Lung (tissue), 12 donors: Measurements from ENCODE around the gene MRPS12. TPM values are rescaled to one million over a fixed set of nuclear protein-coding genes. Genes with fewer than 3 reads are reported as not detected.
"Not testable (repeated sequence)": the region's sequence is repeated elsewhere in the genome, so short reads cannot be mapped to it uniquely, and the experiment has no call there.

Experiments used
- ATAC-seq: fragments of 200-7000 bp; cut with Tn5 transposase; one replicate; pipeline ENCODE4 v1.9.1; 2020; ENCODE audit warnings: moderate number of reproducible peaks; ENCODE audit not compliant: insufficient read depth, low FRiP score
- DNase-seq, 3 donors: peaks; one replicate each; pipeline ENCODE4 v3.0.0-alpha.2; 2013 to 2017
- H3K27ac ChIP-seq, 2 donors: one replicate each; pipeline ENCODE4 v1.5.1; 2013; ENCODE audit warnings: mild to moderate bottlenecking in 2 of 2, moderate library complexity in 2 of 2, control low read depth in 1 of 2, inconsistent platforms in 1 of 2, low read depth in 1 of 2, low read length in 1 of 2
- H3K27me3 ChIP-seq, 3 donors: one replicate each; pipeline ENCODE4 v1.5.1; 2013; ENCODE audit warnings: low read length in 2 of 3; ENCODE audit not compliant: control insufficient read depth in 3 of 3, insufficient read depth in 3 of 3
- H3K36me3 ChIP-seq, 4 donors: one replicate each; pipeline ENCODE4 v1.5.1; 2013; ENCODE audit warnings: low read length in 4 of 4, mild to moderate bottlenecking in 1 of 4, moderate library complexity in 1 of 4; ENCODE audit not compliant: control insufficient read depth in 4 of 4, insufficient read depth in 4 of 4
- H3K4me1 ChIP-seq, 5 donors: one replicate each; pipeline ENCODE4 v1.5.1; 2013; ENCODE audit warnings: low read length in 5 of 5, mild to moderate bottlenecking in 2 of 5, moderate library complexity in 1 of 5; ENCODE audit not compliant: control insufficient read depth in 5 of 5, insufficient read depth in 5 of 5
- H3K4me3 ChIP-seq: one replicate; pipeline ENCODE4 v1.5.1; 2013; ENCODE audit warnings: mild to moderate bottlenecking, control low read depth, moderate library complexity
- H3K9ac ChIP-seq, 2 donors: one replicate each; pipeline ENCODE4 v1.5.1; 2013; ENCODE audit warnings: low read length in 2 of 2, control low read depth in 1 of 2; ENCODE audit not compliant: insufficient read depth in 1 of 2
- H3K9me3 ChIP-seq, 4 donors: one replicate each; pipeline ENCODE4 v1.5.1; 2013; ENCODE audit warnings: low read length in 3 of 4, mild to moderate bottlenecking in 1 of 4, moderate library complexity in 1 of 4; ENCODE audit not compliant: control insufficient read depth in 4 of 4, insufficient read depth in 3 of 4
- WGBS, 2 donors: extraction: QIAGEN DNeasy Blood & Tissue Kit; methylation state at CpG; one replicate each; pipeline ENCODE4 v1.1.7; 2013; 5-methylcytosine and 5-hydroxymethylcytosine counted together
- polyA plus RNA-seq, 2 donors: library from polyadenylated mRNA; stranded (reverse); fragments of 200-250 nt; gene quantifications; one replicate each; pipeline ENCODE4 v1.2.1, GENCODE V29; 2013
- total RNA-seq, 2 donors: library from RNA; depleted of rRNA in 1 of 2; stranded (reverse); fragments of >200 nt in 1 of 2; gene quantifications; one replicate each; pipeline ENCODE4 v1.2.1, GENCODE V29; 2014 to 2021
- TF ChIP-seq, protein P1 (sequence below): IDR thresholded peaks from 2 replicates; pipeline ENCODE4 v1.5.1; 2012; ENCODE audit warnings: mild to moderate bottlenecking; ENCODE audit errors: control extremely low read depth, extremely low read depth
- donor health status: control.
- donor health status: control.
- donor health status: Bipolar disorder and iron deficiency.
- donor health status: healthy.
- donor health status: DM: yes; HTN: yes; CAD: no.

Gene MRPS12
- total and polyA plus RNA-seq, 4 donors: 10.7 to 63.5 (median 36.8) TPM

DNA sequence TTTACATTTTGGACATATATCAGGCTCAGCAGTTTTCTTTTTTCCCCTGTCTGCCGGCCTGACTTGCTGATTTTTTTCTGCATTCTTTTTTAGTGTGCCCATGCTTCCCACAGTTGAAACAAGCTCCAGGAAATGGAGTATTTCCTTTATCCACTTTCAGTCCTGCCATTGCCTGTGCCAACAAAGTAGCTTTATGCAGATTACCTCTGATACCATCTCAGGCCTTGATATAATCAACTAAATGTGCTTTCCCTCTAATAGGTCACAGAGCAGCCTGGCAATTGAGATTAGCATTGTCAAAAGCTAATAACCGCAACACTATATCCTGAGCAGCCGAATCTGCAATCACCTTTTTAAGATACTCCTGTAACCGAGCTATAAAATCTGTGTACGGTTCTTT is 9.2 kb downstream of the MRPS12 start:
- Histone ChIP-seq H3K27me3 (no peaks in the 10 kb centered on the region), H3K4me3 (no peak overlapping the region), H3K27ac (no peak overlapping the region), H3K36me3 (peaks cover 0 to 12% (median 2%) of the 10 kb centered on the region in 4 donors), H3K9me3 (no peaks in the 10 kb centered on the region), H3K4me1 (no peaks in the 10 kb centered on the region), H3K9ac (no peak overlapping the region)
- DNase-seq (no peak), ATAC-seq (no peak)
- TF ChIP-seq, protein P1, sequence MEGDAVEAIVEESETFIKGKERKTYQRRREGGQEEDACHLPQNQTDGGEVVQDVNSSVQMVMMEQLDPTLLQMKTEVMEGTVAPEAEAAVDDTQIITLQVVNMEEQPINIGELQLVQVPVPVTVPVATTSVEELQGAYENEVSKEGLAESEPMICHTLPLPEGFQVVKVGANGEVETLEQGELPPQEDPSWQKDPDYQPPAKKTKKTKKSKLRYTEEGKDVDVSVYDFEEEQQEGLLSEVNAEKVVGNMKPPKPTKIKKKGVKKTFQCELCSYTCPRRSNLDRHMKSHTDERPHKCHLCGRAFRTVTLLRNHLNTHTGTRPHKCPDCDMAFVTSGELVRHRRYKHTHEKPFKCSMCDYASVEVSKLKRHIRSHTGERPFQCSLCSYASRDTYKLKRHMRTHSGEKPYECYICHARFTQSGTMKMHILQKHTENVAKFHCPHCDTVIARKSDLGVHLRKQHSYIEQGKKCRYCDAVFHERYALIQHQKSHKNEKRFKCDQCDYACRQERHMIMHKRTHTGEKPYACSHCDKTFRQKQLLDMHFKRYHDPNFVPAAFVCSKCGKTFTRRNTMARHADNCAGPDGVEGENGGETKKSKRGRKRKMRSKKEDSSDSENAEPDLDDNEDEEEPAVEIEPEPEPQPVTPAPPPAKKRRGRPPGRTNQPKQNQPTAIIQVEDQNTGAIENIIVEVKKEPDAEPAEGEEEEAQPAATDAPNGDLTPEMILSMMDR: no peak
- WGBS, 2 donors: 27 to 50% methylated on average over 5 of the region's 5 CpGs

DNA sequence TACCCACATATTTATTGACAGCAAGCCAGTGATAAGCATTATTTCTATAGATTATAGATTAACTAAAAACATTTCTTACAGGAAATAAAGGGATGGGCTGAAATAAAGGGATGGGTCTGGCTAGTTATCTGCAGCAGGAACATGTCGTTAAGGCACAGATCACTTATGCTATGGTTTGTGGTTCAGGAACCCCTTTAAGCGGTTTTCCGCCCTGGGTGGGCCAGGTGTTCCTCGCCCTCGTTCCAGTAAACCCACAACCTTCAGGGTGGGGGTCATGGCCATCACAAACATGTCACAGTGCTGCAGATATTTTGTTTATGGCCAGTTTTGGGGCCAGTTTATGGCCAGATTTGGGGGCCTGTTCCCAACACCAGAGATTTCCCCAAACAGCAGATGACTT is 10.7 kb downstream of the MRPS12 start:
- WGBS, 2 donors: 76 to 80% methylated on average over 5 of the region's 5 CpGs
- not testable (repeated sequence) for H3K4me3 ChIP-seq, H3K9ac ChIP-seq, ATAC-seq, DNase-seq, H3K4me1 ChIP-seq, H3K27ac ChIP-seq, H3K27me3 ChIP-seq, H3K9me3 ChIP-seq
- peaks cover 0 to 14% (median 8%) of the 10 kb centered on the region in 4 donors for H3K36me3 ChIP-seq

DNA sequence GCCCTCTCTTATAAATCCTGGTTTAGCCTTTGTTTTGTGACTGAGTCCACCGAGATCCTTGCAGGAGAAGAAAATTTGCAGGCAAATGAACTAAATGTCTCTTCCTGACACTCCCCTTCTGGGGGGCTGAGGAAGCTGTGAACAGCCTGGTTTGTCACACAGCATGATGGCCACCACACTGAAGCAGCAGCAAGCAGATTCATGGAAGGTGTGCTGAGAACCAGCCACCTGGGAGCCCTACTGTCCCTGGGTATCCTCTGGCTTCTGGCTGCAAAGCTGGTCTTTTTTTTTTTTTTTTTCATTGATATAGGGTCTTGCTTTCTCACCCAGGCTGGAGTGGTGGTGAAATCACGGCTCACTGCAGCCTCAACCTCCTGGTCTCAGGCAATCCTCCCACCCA is 11.2 kb downstream of the MRPS12 start:
- no peaks in the 10 kb centered on the region for H3K9me3 ChIP-seq
- no peak for ATAC-seq
- TF ChIP-seq, protein P1: no peak
- peaks cover 0 to 19% (median 11%) of the 10 kb centered on the region in 4 donors for H3K36me3 ChIP-seq
- no peak overlapping the region for H3K9ac ChIP-seq
- DNase-seq: no peak
- H3K4me3 ChIP-seq: no peak overlapping the region
- no peaks in the 10 kb centered on the region for H3K27me3 ChIP-seq
- H3K27ac ChIP-seq: no peak overlapping the region
- H3K4me1 ChIP-seq: no peaks in the 10 kb centered on the region
- WGBS, 2 donors: 85 to 90% methylated on average over 2 of the region's 2 CpGs

DNA sequence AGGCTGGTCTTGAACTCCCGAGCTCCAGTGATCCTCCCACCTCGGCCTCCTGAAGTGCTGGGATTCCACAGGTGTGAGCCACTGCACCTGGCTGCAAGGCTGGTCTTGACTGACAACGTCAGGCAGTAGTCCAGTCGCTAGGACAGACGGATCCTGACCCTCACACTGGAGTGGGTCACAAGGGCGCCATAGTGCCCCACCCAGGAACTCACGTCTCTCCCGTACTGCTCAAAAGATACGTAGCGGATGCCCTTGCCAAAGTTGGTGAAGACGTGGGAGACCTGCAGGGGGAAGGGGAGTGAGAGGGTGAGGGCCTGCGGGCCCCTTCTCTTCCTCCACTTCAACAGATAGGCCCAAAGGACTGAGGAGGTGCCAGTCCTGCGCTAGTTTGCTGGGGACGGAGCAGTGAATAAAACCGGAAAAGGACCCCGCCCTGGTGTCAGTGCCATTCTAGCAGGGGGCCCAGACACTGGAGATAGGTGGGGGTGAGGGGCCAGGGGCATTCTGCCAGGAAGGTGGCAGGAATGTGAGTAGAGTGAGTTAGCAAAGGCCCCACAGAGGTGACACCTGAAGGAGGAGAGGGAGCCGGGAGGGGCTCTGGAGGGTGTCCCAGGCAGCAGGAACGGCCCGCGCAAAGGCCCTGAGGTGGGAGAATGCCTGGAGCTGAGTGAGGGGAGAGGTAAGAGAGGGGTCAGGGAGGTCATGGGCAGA is 11.9 kb downstream of the MRPS12 start:
- no peak for ATAC-seq
- no peaks in the 10 kb centered on the region for H3K9me3 ChIP-seq

More for the DNA sequence above, 11.9 kb downstream of the MRPS12 start:
- H3K27ac ChIP-seq: no peak overlapping the region
- 77 to 89% methylated on average over 20 of the region's 20 CpGs for WGBS, 2 donors
- no peaks in the 10 kb centered on the region for H3K4me1 ChIP-seq
- H3K36me3 ChIP-seq: peaks cover 0 to 20% (median 12%) of the 10 kb centered on the region in 4 donors
- TF ChIP-seq, protein P1: no peak
- H3K4me3 ChIP-seq: no peak overlapping the region
- no peak overlapping the region for H3K9ac ChIP-seq
- H3K27me3 ChIP-seq: no peaks in the 10 kb centered on the region
- DNase-seq: no peak
